HCT116 (cell line): ENCODE data around the gene GLB1L.

Source experiments
- POLR2A ChIP-seq: IDR thresholded peaks from 2 replicates; pipeline ENCODE4 v1.7.0; 2011; ENCODE audit warnings: borderline replicate concordance; ENCODE audit not compliant: insufficient read depth, insufficient read length; ENCODE audit errors: extremely low read depth
- POLR2AphosphoS5 ChIP-seq: IDR thresholded peaks from 2 replicates; pipeline ENCODE4 v1.6.1; 2011; ENCODE audit warnings: mild to moderate bottlenecking, low read depth, low read length, moderate library complexity
- RAD21 ChIP-seq: IDR thresholded peaks from 2 replicates; pipeline ENCODE4 v1.6.1; 2012; ENCODE audit warnings: low read depth, mild to moderate bottlenecking
- TF ChIP-seq, protein P1 (sequence below), 3 experiments: fragments of 200-600 bp in 1 of 3; sonication (generic) in 1 of 3; IDR thresholded peaks in 2 of 3; conservative IDR thresholded peaks in 1 of 3; 2 replicates each; pipeline ENCODE4 v1.5.1; 2012 to 2017; ENCODE audit warnings: low read depth in 2 of 3, low read length in 2 of 3, antibody characterized with exemption in 1 of 3, borderline replicate concordance in 1 of 3, control low read depth in 1 of 3, mild to moderate bottlenecking in 1 of 3, mixed read lengths in 1 of 3, mixed run types in 1 of 3, moderate library complexity in 1 of 3; ENCODE audit not compliant: insufficient read depth in 1 of 3

DNA sequence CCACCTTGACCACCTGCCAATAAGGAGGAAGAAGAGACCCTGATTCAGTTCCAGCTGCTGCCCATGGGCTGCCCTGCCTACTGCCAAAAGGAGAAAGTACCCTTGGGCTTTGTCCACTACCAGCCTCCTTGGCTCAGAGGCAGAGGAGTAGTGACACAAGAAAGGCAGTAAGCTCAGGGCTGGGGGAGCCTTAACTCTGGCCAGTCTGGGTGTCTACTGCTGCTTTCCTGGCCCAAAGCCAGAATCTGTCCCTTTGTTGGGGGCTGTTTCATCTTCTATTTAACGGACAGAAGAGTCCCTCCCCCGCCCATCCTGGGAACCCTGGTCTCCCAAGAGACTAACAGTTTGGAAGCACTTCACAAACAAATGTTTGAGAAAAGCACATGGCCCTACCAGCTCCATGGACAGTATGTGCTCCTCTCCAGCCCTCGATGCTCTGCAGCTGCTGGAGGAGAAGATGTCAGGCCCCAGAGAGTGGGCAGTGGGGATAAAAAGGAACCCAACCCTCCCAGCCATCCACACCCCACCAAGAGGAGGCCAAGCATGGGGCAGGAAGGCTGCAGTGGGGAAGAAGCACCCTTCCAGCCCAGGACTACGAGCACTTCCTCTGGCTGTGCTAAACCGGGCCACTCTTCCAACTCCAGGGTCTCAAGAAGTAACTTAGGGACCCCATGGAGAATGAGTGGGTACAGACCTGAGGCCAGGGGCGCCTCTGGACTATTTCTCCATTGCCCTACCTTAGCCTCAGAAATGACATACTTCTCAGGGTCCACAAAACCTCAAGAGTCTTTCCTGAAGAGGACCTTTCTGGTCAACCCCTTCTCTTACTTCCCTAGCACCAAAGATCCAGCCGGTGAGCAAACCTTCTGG is 17.0 kb downstream of the GLB1L start:
- TF ChIP-seq, protein P1, sequence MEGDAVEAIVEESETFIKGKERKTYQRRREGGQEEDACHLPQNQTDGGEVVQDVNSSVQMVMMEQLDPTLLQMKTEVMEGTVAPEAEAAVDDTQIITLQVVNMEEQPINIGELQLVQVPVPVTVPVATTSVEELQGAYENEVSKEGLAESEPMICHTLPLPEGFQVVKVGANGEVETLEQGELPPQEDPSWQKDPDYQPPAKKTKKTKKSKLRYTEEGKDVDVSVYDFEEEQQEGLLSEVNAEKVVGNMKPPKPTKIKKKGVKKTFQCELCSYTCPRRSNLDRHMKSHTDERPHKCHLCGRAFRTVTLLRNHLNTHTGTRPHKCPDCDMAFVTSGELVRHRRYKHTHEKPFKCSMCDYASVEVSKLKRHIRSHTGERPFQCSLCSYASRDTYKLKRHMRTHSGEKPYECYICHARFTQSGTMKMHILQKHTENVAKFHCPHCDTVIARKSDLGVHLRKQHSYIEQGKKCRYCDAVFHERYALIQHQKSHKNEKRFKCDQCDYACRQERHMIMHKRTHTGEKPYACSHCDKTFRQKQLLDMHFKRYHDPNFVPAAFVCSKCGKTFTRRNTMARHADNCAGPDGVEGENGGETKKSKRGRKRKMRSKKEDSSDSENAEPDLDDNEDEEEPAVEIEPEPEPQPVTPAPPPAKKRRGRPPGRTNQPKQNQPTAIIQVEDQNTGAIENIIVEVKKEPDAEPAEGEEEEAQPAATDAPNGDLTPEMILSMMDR (IDR thresholded peaks at IDR 0.05 in 2 of 3, conservative IDR thresholded peaks at IDR 0.05 in 1 of 3; ENCODE audit: borderline replicate concordance in 1 of 3, insufficient read depth in 1 of 3, low read depth in 2 of 3, low read length in 2 of 3) = no peak
- TF ChIP-seq RAD21 (no peak), POLR2AphosphoS5 (no peak), POLR2A (no peak)
